Neural cell (in vitro differentiated cells): ENCODE measurements around the gene TRMT2A. TPM values are rescaled to one million over a fixed set of nuclear protein-coding genes. Genes with fewer than 3 reads are reported as not detected.

Experiments used
- H2AFZ ChIP-seq: fragments of 200-600, 300-800 bp; sonication (generic), shearing (Covaris generic); 2 replicates; pipeline ENCODE4 v1.6.0; 2014; ENCODE audit warnings: low read depth, mild to moderate bottlenecking, antibody characterized with exemption, low read length, moderate library complexity
- H3F3A ChIP-seq: fragments of 200-600 bp; shearing (Covaris generic); 2 replicates; pipeline ENCODE4 v1.6.1; 2016; ENCODE audit warnings: mild to moderate bottlenecking, moderate library complexity, mixed read lengths, antibody characterized with exemption, low read length; ENCODE audit not compliant: insufficient read depth, poor library complexity, severe bottlenecking
- H3K27ac ChIP-seq: fragments of 200-600, 300-800 bp; sonication (generic), shearing (Covaris generic); 2 replicates; pipeline ENCODE4 v1.5.1; 2014; ENCODE audit warnings: mild to moderate bottlenecking, low read length, moderate library complexity
- H3K27me3 ChIP-seq: fragments of 300-800, 200-600 bp; sonication (generic), shearing (Covaris generic); 2 replicates; pipeline ENCODE4 v1.6.0; 2014; ENCODE audit warnings: mild to moderate bottlenecking, low read depth, low read length, moderate library complexity; ENCODE audit not compliant: insufficient read depth
- H3K36me3 ChIP-seq: fragments of 300-800, 200-600 bp; sonication (generic), shearing (Covaris generic); 2 replicates; pipeline ENCODE4 v1.5.1; 2014; ENCODE audit warnings: mild to moderate bottlenecking, antibody characterized with exemption, low read length, moderate library complexity; ENCODE audit not compliant: insufficient read depth
- H3K4me2 ChIP-seq: fragments of 300-800, 200-600 bp; sonication (generic), shearing (Covaris generic); 2 replicates; pipeline ENCODE4 v1.6.0; 2014; ENCODE audit warnings: mild to moderate bottlenecking, low read length
- H3K4me3 ChIP-seq: fragments of 300-800, 200-600 bp; sonication (generic), shearing (Covaris generic); 2 replicates; pipeline ENCODE4 v1.5.1; 2014; ENCODE audit warnings: mild to moderate bottlenecking, low read length, moderate library complexity
- H3K79me2 ChIP-seq: fragments of 200-600 bp; shearing (Covaris generic); replicated peaks from 2 replicates; pipeline ENCODE4 v1.6.0; 2014; ENCODE audit warnings: mild to moderate bottlenecking, low read length, moderate library complexity; ENCODE audit not compliant: insufficient read depth
- H3K9ac ChIP-seq: fragments of 300-800, 200-600 bp; sonication (generic), shearing (Covaris generic); 2 replicates; pipeline ENCODE4 v1.6.1; 2016; ENCODE audit warnings: mild to moderate bottlenecking, low read length, mixed read lengths
- H3K9me2 ChIP-seq: fragments of 200-600 bp; shearing (Covaris generic); 2 replicates; pipeline ENCODE4 v1.6.1; 2016; ENCODE audit warnings: mild to moderate bottlenecking, low read length, mixed read lengths; ENCODE audit not compliant: insufficient read depth
- H3K9me3 ChIP-seq: fragments of 200-600, 300-800 bp; sonication (generic), shearing (Covaris generic); 2 replicates; pipeline ENCODE4 v1.6.1; 2016; ENCODE audit warnings: mild to moderate bottlenecking, mixed run types, low read length, moderate library complexity, mixed read lengths
- H4K20me1 ChIP-seq: fragments of 200-600 bp; shearing (Covaris generic); 2 replicates; pipeline ENCODE4 v1.6.1; 2016; ENCODE audit warnings: mild to moderate bottlenecking, mixed run types; ENCODE audit not compliant: insufficient read depth
- EP300 ChIP-seq: fragments of 450-650 bp; conservative IDR thresholded peaks from 2 replicates; pipeline ENCODE4 v1.6.1; 2014; ENCODE audit warnings: antibody characterized with exemption, mild to moderate bottlenecking, moderate library complexity; ENCODE audit not compliant: poor library complexity, severe bottlenecking
- EZH2 ChIP-seq: fragments of 200-600, 300-800 bp; shearing (Covaris generic), sonication (generic); IDR thresholded peaks from 2 replicates; pipeline ENCODE4 v1.6.1; 2014; ENCODE audit warnings: antibody characterized with exemption, low read length, borderline replicate concordance, mild to moderate bottlenecking; ENCODE audit not compliant: insufficient read depth, poor library complexity, severe bottlenecking
- MXI1 ChIP-seq: fragments of 450-650 bp; conservative IDR thresholded peaks from 2 replicates; pipeline ENCODE4 v1.6.1; 2014; ENCODE audit warnings: antibody characterized with exemption, mild to moderate bottlenecking; ENCODE audit not compliant: poor library complexity, severe bottlenecking
- POLR2AphosphoS5 ChIP-seq: IDR thresholded peaks from 2 replicates; pipeline ENCODE4 v1.6.1; 2012
- RAD21 ChIP-seq: fragments of 450-650 bp; conservative IDR thresholded peaks from 2 replicates; pipeline ENCODE4 v1.6.1; 2014; ENCODE audit warnings: antibody characterized with exemption, mild to moderate bottlenecking, moderate library complexity
- SMC3 ChIP-seq: fragments of 450-650 bp; conservative IDR thresholded peaks from 2 replicates; pipeline ENCODE4 v1.6.1; 2014; ENCODE audit warnings: antibody characterized with exemption, mild to moderate bottlenecking, moderate library complexity; ENCODE audit not compliant: poor library complexity
- TAF1 ChIP-seq: IDR thresholded peaks from 2 replicates; pipeline ENCODE4 v1.6.1; 2012; ENCODE audit warnings: low read depth
- polyA plus RNA-seq: library from polyadenylated mRNA; depleted of rRNA; stranded (reverse); fragments of >200 nt; gene quantifications from 2 replicates; pipeline ENCODE4 v1.2.3, GENCODE V29; 2014
- TF ChIP-seq, protein P1 (sequence below): fragments of 450-650 bp; IDR thresholded peaks from 2 replicates; pipeline ENCODE4 v1.5.1; 2014; ENCODE audit warnings: antibody characterized with exemption, mild to moderate bottlenecking, moderate library complexity; ENCODE audit not compliant: poor library complexity, severe bottlenecking
- TF ChIP-seq, protein P2 (sequence below): IDR thresholded peaks from 2 replicates; pipeline ENCODE4 v1.6.1; 2012; ENCODE audit warnings: borderline replicate concordance

The TRMT2A gene
- polyA plus RNA-seq, 1 donor from 2014 or later: 96.7 TPM

DNA sequence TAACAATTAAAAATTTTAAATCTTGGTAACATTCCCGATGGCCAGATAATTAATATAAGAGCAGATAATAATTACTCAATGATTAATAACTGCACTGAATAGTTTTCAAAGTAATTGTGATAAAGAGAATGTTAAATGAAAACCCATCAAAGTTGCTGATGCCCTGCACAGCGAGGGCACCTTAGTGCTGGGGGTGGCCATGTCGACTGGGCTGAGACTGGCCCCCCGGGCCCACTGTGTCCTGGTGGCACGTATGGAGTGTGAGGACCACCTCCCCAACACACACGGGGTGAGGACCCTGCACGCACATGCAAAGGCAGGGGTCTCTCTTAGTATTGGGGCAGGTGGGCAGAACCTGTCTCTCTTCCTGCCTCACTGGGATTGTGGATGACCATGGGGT is 48.9 kb upstream of the TRMT2A start:
- no peak overlapping the region for H3K9ac ChIP-seq
- H3K9me2 ChIP-seq: no peaks in the 10 kb centered on the region
- TF ChIP-seq, protein P1, sequence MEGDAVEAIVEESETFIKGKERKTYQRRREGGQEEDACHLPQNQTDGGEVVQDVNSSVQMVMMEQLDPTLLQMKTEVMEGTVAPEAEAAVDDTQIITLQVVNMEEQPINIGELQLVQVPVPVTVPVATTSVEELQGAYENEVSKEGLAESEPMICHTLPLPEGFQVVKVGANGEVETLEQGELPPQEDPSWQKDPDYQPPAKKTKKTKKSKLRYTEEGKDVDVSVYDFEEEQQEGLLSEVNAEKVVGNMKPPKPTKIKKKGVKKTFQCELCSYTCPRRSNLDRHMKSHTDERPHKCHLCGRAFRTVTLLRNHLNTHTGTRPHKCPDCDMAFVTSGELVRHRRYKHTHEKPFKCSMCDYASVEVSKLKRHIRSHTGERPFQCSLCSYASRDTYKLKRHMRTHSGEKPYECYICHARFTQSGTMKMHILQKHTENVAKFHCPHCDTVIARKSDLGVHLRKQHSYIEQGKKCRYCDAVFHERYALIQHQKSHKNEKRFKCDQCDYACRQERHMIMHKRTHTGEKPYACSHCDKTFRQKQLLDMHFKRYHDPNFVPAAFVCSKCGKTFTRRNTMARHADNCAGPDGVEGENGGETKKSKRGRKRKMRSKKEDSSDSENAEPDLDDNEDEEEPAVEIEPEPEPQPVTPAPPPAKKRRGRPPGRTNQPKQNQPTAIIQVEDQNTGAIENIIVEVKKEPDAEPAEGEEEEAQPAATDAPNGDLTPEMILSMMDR: no peak
- TF ChIP-seq SMC3: no peak
- TF ChIP-seq EP300: no peak
- TF ChIP-seq TAF1: no peak
- TF ChIP-seq, protein P2, sequence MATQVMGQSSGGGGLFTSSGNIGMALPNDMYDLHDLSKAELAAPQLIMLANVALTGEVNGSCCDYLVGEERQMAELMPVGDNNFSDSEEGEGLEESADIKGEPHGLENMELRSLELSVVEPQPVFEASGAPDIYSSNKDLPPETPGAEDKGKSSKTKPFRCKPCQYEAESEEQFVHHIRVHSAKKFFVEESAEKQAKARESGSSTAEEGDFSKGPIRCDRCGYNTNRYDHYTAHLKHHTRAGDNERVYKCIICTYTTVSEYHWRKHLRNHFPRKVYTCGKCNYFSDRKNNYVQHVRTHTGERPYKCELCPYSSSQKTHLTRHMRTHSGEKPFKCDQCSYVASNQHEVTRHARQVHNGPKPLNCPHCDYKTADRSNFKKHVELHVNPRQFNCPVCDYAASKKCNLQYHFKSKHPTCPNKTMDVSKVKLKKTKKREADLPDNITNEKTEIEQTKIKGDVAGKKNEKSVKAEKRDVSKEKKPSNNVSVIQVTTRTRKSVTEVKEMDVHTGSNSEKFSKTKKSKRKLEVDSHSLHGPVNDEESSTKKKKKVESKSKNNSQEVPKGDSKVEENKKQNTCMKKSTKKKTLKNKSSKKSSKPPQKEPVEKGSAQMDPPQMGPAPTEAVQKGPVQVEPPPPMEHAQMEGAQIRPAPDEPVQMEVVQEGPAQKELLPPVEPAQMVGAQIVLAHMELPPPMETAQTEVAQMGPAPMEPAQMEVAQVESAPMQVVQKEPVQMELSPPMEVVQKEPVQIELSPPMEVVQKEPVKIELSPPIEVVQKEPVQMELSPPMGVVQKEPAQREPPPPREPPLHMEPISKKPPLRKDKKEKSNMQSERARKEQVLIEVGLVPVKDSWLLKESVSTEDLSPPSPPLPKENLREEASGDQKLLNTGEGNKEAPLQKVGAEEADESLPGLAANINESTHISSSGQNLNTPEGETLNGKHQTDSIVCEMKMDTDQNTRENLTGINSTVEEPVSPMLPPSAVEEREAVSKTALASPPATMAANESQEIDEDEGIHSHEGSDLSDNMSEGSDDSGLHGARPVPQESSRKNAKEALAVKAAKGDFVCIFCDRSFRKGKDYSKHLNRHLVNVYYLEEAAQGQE: no peak
- TF ChIP-seq EZH2: no peak
- TF ChIP-seq RAD21: no peak
- no peak for TF ChIP-seq MXI1
- no peak for TF ChIP-seq POLR2AphosphoS5

DNA sequence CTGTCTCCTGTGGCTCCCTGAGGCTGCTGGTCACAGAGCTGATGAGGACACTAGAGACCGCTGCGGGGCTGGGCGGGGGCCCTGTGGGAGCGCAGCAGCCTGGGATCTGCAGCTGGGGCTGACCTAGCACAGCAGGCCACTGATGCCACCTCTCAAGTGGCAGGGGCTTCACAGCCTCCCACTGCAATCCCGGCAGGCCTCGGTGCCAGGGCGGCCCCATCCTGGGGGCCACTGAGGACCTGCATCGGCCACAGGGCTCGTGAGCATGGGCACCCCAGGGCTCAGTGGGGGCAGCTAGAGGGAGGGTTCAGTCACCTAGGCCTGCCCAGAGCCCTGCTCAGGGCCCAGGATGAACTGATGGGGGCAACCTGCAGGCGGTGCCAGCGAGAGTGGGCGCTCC is 48.4 kb upstream of the TRMT2A start:
- Histone ChIP-seq H3K4me2 (no peak overlapping the region), H3K79me2 (no peaks in the 10 kb centered on the region)

More for the DNA sequence above, 48.9 kb upstream of the TRMT2A start:
- Histone ChIP-seq H3K27ac (no peak overlapping the region), H2AFZ (no peak overlapping the region), H3K4me3 (no peak overlapping the region), H3F3A (no peaks in the 10 kb centered on the region), H3K9me3 (no peaks in the 10 kb centered on the region), H3K36me3 (no peaks in the 10 kb centered on the region), H3K27me3 (no peaks in the 10 kb centered on the region), H3K4me2 (no peak overlapping the region), H3K79me2 (no peaks in the 10 kb centered on the region), H4K20me1 (no peaks in the 10 kb centered on the region)

More for the DNA sequence above, 48.4 kb upstream of the TRMT2A start:
- Histone ChIP-seq H3K9me3 (no peaks in the 10 kb centered on the region), H3K36me3 (no peaks in the 10 kb centered on the region), H2AFZ (no peak overlapping the region), H3K27ac (no peak overlapping the region), H3K9ac (no peak overlapping the region), H3K27me3 (no peaks in the 10 kb centered on the region), H3K9me2 (no peaks in the 10 kb centered on the region), H4K20me1 (no peaks in the 10 kb centered on the region), H3K4me3 (no peak overlapping the region), H3F3A (no peaks in the 10 kb centered on the region)
- TF ChIP-seq, protein P2: no peak
- TF ChIP-seq RAD21 (no peak), MXI1 (no peak), SMC3 (no peak), POLR2AphosphoS5 (no peak), TAF1 (no peak), EZH2 (no peak), EP300 (no peak)
- TF ChIP-seq, protein P1: no peak
